Measurements from ENCODE around the gene CARD19. TPM values are rescaled to one million over a fixed set of nuclear protein-coding genes. Genes with fewer than 3 reads are reported as not detected.

The CARD19 gene
- total RNA-seq, 1 donor from 2014 or later: 22.4 TPM

GRCh38 chr9:93127395-93127911, 31.4 kb downstream of the CARD19 start:
- no peak for DNase-seq
- intact Hi-C loops (cut with micrococcal nuclease): no loop called here
- peak; percentile 12 for ATAC-seq

- DNase-seq (no peak), ATAC-seq (no peak)
- intact Hi-C loops (cut with micrococcal nuclease): no loop called here
Measured at GRCh38 chr9:93128011-93128714, 32.1 kb downstream of the CARD19 start.

GRCh38 chr9:93128715-93129224, 32.8 kb downstream of the CARD19 start:
- no peak for ATAC-seq
- DNase-seq: no peak
- intact Hi-C loops (cut with micrococcal nuclease): no loop called here

GRCh38 chr9:93129286-93129685, 33.3 kb downstream of the CARD19 start:
- peak; percentile 65 for DNase-seq
- intact Hi-C loops (cut with micrococcal nuclease): no loop called here
- no peak for ATAC-seq

DNA sequence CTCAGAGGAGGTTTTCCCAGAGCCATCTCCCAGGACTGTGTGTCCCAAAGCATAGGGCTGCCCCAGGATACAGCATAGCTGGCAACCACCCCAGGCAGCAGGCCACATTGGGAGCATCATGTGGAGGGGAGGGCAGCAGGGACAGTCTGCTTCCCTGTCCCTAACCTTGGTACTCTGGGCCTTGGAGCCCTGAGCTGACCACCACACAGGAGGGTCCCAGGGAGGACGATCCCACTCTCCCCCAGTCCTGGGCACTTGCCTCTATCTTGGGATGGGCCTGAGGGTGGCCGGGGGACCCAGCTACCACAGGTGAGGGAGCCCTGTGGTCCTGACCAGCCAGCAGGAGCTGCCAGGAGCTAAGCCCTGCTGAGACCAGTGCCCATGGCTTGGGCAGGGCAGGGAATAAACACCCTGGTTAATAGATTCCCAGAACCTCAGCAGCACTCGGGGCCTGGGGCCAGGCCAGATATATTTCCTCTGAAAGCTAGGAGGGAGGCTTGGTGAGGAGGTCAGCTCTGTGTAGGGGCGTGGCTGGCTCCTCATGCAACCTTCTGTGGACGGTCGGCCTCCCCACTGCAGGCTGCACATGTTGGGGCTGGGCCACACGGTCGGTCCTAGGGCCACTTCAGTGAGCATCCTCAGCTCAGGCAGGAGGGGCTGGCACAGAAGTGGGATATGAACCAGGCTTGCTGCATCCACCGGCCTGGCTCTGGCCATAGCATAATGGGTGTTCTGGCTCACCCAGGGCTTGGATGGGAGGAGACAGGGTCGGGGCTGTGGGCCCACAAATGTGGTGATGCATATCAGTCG, 33.9 kb downstream of the CARD19 start:
- ATAC-seq (peak; percentile 39), DNase-seq (peak; percentile 78)
- intact Hi-C loops (cut with micrococcal nuclease): no loop called here

DNA sequence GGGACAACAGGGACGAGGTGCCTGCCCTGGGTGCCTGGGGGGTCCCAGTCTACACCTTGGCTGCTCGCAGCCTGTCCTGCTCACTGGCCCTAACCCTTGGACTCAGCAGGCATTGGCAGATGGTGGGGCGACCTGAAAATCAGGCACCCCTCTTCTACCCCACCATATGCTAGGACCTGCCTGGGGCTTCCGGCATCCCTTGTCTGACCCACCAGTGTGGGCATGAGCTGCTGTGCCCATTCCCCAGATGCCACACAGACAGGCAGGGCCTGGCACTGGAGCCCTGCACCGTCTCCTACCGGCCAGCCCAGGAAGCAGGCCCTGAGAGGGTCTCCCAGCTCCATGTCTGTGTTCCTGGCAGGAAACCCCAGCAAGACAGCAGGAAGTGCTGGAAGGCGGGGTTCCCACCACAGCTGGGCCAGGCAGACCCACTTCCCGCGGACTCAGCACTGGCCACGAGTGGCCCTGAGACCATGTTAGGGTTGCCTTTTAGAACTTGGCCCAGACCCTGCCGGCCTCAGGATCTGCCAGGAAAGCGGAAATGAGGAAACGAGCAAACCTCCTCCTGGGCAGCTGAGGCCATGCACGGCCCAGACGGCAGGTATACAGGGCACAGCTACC, 35.0 kb downstream of the CARD19 start:
- ATAC-seq (no peak), DNase-seq (peak; percentile 74)
- intact Hi-C loops (cut with micrococcal nuclease): no loop called here

GRCh38 chr9:93131599-93132286, 35.7 kb downstream of the CARD19 start:
- intact Hi-C loops (cut with micrococcal nuclease): no loop called here
- ATAC-seq: no peak
- no peak for DNase-seq

DNA sequence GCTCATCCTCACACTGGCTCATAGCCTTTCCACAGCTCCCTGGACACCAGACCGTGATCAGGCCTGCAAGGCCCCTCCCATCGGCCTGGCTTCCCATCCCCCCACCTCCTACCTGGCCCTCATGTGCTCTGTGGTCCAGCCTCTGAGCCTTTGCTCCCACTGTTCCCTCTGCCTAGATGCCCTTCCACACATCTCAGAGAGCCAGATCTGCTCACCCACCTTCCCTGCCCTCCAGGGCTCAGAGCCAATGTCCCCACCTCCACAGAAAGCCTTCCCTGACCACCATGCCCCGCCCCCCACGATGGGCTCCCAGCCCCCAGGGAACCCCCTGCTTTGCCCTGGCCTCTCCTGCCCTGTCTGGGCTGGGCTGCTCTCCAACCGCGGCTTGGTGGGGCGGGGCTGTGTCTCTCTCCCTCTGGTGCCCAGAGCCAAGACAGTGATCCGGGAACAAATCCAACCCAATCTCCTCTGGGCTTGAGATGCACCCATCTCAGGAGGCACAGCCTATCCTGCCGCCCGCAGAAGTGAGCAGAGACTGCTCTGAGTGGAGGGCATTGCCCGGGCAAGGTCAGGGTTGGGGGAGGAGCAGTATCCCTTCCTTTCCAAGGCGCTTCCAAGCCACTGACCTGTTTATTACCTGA, 36.4 kb downstream of the CARD19 start:
- peak; percentile 62 for ATAC-seq
- DNase-seq: peak; percentile 80
- intact Hi-C loops (cut with micrococcal nuclease): no loop called here

GRCh38 chr9:93132946-93133680, 37.1 kb downstream of the CARD19 start:
- peak; percentile 20 for ATAC-seq
- DNase-seq: peak; percentile 63
- intact Hi-C loops (cut with micrococcal nuclease): no loop called here

DNA sequence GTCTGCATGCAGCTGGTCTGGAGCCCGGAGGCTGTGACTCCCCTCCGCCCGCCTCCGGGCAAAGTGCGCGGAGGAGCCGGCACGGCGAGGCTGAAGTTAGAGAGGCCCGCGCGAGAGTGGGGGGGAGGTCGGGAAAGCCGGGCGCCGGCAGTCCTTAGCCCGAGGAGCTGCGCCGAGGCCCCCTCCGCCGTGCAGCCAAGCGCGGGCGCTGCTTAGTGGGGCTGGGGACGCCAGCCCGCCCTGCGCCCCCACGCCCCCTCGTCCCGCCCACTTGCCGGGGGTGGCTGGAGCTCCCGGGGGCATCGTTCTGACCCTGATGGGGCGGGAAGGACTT, 37.6 kb downstream of the CARD19 start:
- ATAC-seq (peak; percentile 69), DNase-seq (peak; percentile 86)
- intact Hi-C loops (cut with micrococcal nuclease): no loop called here

GRCh38 chr9:93134015-93134739, 38.2 kb downstream of the CARD19 start, which contains the start of gene NINJ1:
NINJ1 (minus strand) TSS chr9:93134251; CDS start chr9:93134217, 34 bp downstream.
- ATAC-seq (peak; percentile 84), DNase-seq (peak; percentile 89)
- intact Hi-C loops (cut with micrococcal nuclease): no loop called here

- intact Hi-C loops (cut with micrococcal nuclease): no loop called here
- no peak for ATAC-seq
- no peak for DNase-seq
Measured at GRCh38 chr9:93134740-93135444, 38.9 kb downstream of the CARD19 start.

DNA sequence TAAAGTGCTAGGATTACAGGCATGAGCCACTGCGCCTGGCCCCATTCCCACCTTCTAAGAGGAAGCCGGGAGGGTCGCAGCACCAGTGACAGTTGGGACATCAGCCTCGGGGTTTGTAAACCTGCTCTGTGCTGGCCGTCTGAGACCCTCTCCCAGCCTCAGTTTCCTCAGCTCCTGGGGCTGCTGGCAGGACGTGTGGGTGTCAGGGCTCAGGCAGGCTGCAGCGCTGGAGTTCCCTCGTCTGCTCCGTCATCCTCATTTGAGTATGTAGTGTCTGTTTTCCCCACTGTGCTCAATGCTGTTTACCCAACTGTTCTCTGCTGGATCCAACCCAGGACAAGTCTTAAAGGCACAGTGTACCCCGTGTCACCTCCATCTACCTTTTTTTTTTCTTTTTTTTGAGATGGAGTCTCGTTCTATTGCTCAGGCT, 40.0 kb downstream of the CARD19 start:
- ATAC-seq: no peak
- DNase-seq: no peak
- intact Hi-C loops (cut with micrococcal nuclease): no loop called here

GRCh38 chr9:93137362-93137761, 41.3 kb downstream of the CARD19 start:
- ATAC-seq (no peak), DNase-seq (no peak)
- intact Hi-C loops (cut with micrococcal nuclease): no loop called here

DNA sequence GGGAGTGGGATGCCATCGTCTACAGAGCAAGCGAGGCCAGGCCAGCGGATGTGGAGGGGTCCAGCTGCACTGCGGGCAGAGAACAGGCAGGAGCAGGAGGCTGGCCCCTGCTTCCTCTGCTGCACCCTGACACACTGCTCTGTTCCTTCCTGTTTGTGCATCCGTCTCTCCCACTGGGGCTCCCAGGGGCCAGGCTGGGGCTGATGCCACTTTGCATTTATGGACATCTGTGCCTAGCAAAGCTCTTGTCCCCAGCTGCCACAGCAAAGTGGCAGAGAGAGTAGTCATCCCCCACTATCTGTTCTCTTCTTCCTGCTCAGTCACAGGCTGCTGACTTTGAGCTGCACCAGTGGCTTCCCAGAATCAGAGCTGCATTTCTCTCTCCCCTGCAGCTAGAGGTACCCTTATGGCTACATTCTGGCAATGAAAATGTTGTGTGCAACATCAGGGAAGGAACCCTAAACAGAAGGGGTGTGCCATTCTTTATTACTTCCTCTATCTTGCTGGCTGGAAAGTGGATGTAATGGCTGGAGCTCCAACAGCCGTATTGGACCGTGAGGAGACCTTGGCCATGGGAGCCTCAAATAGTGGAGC, 42.3 kb downstream of the CARD19 start:
- intact Hi-C loops (cut with micrococcal nuclease): no loop called here
- no peak for ATAC-seq
- no peak for DNase-seq

DNA sequence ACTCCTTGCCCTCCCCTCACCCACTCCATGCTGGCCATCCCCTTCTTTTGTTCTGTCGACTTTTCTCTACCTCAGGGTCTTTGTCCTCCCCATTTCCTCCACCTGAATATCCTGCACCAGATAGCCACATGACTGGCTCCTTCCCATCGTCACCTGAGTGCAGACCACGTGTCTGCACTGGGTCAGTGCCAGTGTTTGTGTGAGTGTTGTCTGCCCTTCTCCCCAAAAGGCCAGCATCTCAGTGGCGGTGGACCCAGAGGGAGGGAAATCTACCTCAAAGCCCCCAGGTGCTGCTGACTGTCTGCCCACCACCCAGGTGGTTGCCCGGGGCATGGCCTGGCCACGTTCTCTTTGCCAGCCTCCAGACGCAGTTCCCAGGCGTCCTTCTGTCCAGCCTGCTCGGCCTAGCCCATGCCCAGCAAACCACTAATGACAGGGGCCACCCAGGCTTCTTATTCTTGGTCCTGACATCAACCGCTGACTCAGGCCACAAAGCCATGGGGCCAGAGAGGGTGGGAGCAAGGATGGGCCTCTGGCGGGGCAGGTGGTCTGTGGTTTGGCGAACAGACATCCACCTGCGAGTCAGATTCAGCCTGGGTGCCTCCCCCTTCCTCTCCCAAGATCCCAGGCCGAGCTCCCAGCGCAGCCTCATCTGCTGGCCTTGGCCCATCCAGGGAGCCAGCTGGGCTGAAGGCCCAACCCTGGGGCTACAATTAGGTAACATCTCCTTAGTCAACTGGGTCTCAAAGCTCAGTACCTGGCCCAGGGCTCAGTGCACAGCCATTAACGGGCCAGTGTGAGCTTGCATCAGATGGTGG, 43.6 kb downstream of the CARD19 start:
- DNase-seq (no peak), ATAC-seq (no peak)
- intact Hi-C loops (cut with micrococcal nuclease): no loop called here

Measured in left ventricle myocardium superior (tissue), 1 donor.